Loucy (cell line): ENCODE results near the gene TPRG1.

Experiments used
- CTCF ChIP-seq: fragments of 200-600 bp; sonication (generic); conservative IDR thresholded peaks from 2 replicates; pipeline ENCODE4 v1.5.1; 2014; ENCODE audit warnings: mild to moderate bottlenecking, antibody characterized with exemption, low read length
- EZH2phosphoT487 ChIP-seq: fragments of 200-600 bp; IDR thresholded peaks from 2 replicates; pipeline ENCODE4 v1.6.1; 2018; ENCODE audit warnings: antibody characterized with exemption, mild to moderate bottlenecking, moderate library complexity, borderline replicate concordance

- no peak for TF ChIP-seq CTCF
- TF ChIP-seq EZH2phosphoT487 = no peak
Observed at GRCh38 chr3:189212681-189213080, 40.9 kb downstream of the TPRG1 start.
